GM21717 (cell line): ENCODE results near the gene KCNQ1.

Source experiments
- ATAC-seq: cut with Tn5 transposase; IDR thresholded peaks from one replicate; pipeline ENCODE4 v1.9.1; 2021; ENCODE audit warnings: mild to moderate bottlenecking, moderate library complexity; ENCODE audit not compliant: unreplicated experiment

Gene KCNQ1

GRCh38 chr11:2724653-2725367 is 280.0 kb downstream of the KCNQ1 start:
- ATAC-seq: no peak

- ATAC-seq: no peak
Measured at GRCh38 chr11:2725368-2726300, 280.8 kb downstream of the KCNQ1 start.

GRCh38 chr11:2726964-2727363 is 282.2 kb downstream of the KCNQ1 start:
- ATAC-seq: no peak

GRCh38 chr11:2728128-2728662 is 283.4 kb downstream of the KCNQ1 start:
- no peak for ATAC-seq

DNA sequence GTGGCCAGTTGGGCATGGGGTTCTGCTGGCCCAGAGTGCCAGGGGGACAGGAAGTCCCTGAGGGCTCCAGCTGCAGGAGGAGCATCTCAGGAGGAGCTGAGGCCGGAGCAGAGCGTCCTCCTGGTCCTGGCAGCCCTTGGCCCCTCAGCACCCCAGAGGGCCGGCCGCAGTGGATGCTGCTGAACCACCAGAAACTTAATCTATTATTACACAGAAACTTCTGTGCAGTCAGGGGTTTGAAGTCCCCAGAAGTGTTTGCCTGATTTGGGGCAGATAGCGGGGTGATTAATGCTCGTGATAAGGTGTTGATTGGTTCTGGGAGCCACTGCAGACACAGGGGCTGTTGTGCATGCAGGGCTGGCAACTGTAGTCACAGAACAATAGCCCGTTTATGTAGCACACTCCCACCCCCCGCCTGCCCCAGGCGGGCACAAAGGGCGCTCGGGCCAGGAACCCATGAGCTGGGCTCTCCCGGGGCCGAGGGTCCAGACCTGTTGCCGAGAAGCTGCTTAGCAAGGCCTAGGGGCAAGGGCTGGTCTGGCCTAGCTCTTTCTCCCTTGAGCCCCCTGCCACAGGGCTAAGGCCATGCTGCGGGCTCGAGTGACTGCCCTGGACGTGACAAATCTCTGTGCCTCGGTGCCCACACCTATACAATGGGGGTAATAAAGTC is 284.0 kb downstream of the KCNQ1 start:
- ATAC-seq: no peak

GRCh38 chr11:2729841-2730240 is 285.0 kb downstream of the KCNQ1 start:
- ATAC-seq: no peak

DNA sequence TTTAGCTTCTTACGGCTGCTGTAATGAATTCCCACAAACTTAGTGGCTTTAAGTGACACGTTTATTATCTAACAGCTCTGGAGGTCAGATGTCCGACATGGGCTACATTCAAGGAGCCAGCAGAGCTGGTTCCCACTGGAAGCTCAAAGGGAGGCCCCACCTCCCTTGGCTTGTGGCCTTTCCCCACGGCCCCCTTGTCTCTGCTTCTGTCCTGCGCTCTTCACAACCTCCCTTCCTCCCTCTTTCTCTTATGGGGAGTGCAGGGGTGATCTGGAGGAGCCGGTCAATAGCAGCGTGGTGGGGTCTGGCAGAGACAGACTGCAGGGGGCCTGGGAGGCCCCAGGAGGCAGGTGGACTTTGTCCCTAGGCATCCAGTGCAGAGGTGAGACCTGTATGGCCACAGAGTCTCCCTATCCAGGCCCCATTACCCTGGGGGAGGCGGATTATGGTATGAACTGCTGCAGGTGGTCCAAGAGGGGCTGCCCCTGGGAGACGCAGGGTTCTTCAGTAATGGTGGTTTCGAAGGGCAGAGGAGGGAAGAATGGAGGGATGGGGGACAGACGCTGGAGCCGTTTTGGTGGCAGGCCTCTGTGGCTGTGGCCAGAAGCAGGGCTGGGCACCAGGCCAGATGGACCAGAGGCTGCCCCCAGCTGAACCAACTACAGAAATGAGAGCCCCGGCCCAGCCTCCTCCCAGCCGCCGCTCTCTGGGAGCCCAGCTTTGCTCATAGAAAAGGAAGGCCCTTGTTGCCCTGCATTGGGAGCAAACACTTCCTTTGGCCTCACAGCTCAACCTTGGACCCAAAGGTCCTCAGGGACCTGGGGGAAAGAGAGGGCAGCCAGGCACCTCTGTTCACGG is 285.7 kb downstream of the KCNQ1 start:
- ATAC-seq: no peak

DNA sequence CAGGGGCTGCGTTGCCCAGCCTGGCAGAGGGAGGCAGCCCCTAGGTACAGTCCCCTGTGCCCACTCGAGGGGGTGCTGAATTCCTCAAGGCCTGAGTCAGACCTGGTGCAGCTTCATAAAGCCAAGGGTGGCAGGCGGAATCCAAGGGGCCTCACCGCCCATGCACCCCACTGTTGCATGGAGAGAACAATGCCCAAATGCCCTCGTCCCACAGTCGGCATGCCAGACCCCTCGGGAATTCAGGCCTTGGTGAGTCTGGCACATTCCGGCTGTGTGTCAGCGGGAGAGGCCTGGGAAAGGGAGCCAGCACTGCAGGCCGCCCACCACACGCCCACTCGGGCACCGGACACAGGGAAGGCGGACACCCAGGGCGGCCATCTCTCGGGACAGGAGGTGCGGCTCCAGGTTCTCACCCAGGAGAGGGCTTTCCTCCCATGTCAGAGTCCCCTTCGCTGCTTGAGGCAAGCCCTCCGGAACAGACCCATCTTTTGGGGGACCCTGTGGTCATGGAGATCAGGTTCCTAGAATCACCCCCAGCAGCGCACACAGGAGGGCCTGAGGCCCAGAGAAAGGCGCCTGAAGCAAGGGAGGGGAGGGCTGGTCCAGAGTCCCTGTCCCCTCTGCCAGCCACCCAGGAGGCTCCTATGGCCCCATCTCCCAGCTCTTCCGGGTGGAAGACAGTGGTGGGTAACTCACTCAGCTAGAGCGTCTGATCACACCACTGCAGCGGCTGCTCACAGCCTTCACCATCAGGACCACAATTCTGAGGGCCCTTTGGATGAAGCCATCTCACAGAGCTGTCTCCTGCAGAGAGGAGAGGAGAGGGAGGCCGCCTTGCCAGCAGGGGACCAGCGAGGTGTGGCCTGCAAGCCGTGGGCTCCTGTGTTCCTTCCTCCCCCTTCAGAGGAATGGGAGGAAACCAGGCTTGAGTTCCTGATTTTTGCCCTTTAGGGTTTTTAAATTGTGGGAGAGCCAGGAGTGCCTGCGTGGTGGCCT is 286.6 kb downstream of the KCNQ1 start:
- ATAC-seq: no peak

DNA sequence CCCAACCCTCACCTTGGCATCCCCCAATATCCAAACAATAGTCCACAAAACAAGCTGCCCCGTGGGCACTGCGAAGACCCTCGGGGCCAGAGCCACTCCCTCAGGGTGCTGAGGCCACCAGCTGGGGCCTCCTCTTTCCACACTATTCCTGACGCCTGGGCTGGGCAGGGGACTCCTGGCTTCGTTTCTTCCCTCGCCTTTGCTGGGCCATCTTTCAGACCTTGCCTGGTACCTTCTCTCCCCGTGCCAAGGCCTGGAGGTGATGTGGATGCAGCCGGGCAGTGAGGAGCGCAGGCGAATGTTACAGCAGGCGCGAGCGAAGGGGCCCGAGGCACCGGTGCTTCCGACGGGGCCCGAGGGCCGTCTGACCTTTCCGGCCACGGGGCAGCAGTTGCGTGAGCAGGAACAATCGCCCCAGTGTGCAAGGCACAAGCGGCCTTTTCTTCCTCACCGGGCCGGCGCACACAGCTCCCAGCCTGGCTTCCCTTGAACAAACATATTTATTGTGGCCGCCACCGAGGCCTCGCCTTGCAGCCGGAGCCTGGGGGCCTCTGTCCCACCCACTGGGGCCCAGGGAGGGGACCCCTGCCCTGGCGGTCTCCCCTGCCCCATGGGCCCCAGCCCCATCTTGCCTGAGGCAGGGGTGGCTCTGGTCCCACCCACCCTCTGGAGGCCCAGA is 287.6 kb downstream of the KCNQ1 start:
- no peak for ATAC-seq

DNA sequence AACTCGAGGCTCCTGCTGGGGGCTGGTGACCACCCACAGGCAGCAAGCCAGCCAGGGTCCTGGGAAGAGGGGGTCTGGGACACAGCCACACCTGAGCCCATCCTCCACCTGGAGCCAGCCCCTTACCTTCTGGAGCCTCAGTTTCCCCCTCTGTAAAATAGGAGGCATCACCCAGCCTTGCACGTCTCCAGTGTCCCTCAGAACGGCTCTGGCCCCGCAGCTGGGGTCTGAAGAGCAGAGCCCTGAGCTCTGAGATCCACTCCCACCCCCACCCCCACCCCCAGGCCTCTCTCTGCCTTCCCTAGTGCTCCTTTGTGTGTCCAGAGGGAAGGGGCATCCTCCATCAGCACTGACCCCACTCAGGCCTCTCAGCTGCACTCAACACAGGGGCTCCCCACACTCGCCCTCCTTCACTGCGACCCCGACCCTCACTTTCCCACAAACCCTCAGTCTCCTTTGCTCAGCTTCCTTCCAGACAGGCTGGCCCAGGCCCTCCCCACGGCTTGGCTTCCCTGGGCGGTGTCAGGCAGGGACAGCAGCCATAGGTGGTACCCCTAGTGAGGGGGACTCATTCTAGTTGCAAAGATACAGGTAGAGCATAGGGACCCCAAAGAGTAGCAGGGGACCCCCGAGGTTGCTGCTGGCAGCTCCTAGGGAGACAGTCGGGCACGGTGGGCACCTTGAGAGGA is 288.3 kb downstream of the KCNQ1 start:
- ATAC-seq: no peak

GRCh38 chr11:2734181-2735052 is 289.6 kb downstream of the KCNQ1 start:
- ATAC-seq: no peak

- no peak for ATAC-seq
Measured at GRCh38 chr11:2735053-2735589, 290.3 kb downstream of the KCNQ1 start.

GRCh38 chr11:2736577-2737225 is 291.9 kb downstream of the KCNQ1 start:
- ATAC-seq: no peak

GRCh38 chr11:2737226-2737590 is 292.4 kb downstream of the KCNQ1 start:
- no peak for ATAC-seq

GRCh38 chr11:2737866-2738265 is 293.1 kb downstream of the KCNQ1 start:
- no peak for ATAC-seq
